Esophagus squamous epithelium (tissue), 5 donors: ENCODE data around the gene CACNA1B. TPM values are rescaled to one million over a fixed set of nuclear protein-coding genes. Genes with fewer than 3 reads are reported as not detected.

Experiments
- DNase-seq: peaks from one replicate; lab custom pipeline; 2025; lab: John Stamatoyannopoulos, UW
- H3K27ac ChIP-seq, 4 donors: fragments of 200-600 bp; sonication (generic); one replicate each; pipeline ENCODE4 v1.5.1; 2016 to 2019; ENCODE audit warnings: mild to moderate bottlenecking in 1 of 4
- H3K27me3 ChIP-seq, 4 donors: fragments of 200-600 bp; sonication (generic); 1 replicate in 3 of 4; 2 replicates in 1 of 4; pipeline versions ENCODE4 v1.5.1 to v1.6.0; 2017 to 2021; ENCODE audit warnings: antibody characterized with exemption in 1 of 4
- H3K36me3 ChIP-seq, 3 donors: fragments of 200-600 bp; sonication (generic); one replicate each; pipeline ENCODE4 v1.5.1; 2016 to 2019
- H3K4me1 ChIP-seq, 3 donors: fragments of 200-600 bp; sonication (generic); one replicate each; pipeline ENCODE4 v1.5.1; 2017 to 2019
- H3K4me3 ChIP-seq, 4 donors: fragments of 200-600 bp; sonication (generic); 1 replicate in 3 of 4; 2 replicates in 1 of 4; pipeline ENCODE4 v1.5.1; 2016 to 2019; ENCODE audit warnings: mild to moderate bottlenecking in 2 of 4, moderate library complexity in 1 of 4
- H3K9me3 ChIP-seq, 3 donors: fragments of 200-600 bp; sonication (generic); one replicate each; pipeline ENCODE4 v1.5.1; 2016 to 2019
- CTCF ChIP-seq, 6 experiments: fragments of 450-650 bp in 4 of 6; fragments of 200-600 bp in 2 of 6; sonication (generic) in 2 of 6; IDR thresholded peaks; one replicate each; pipeline ENCODE4 v1.5.1; 2016 to 2019; ENCODE audit warnings: antibody characterized with exemption in 6 of 6, mild to moderate bottlenecking in 4 of 6, moderate library complexity in 4 of 6
- POLR2A ChIP-seq, 4 donors: fragments of 450-650 bp; IDR thresholded peaks; one replicate each; pipeline ENCODE4 v1.6.1; 2017; ENCODE audit warnings: antibody characterized with exemption in 4 of 4, mild to moderate bottlenecking in 4 of 4, moderate library complexity in 3 of 4
- WGBS, 2 donors: methylation state at CpG; one replicate each; pipeline ENCODE4 v1.1.5; 2018; 5-methylcytosine and 5-hydroxymethylcytosine counted together
- intact Hi-C: fragments of 100-400 bp; cut with DNase I; formaldehyde crosslinking; loops from one replicate; pipeline ENCODE4 v1.15.0; 2022
- total RNA-seq, 4 donors: library from RNA; depleted of rRNA; stranded (reverse); fragments of >200 nt; gene quantifications; one replicate each; pipeline ENCODE4 v1.1.0, GENCODE V29; 2016
- donor health status: DM: yes; HTN: yes; CAD: no.

CACNA1B gene
- total RNA-seq, 4 donors from 2014 or later, result not detected

GRCh38 chr9:137918331-137919094 is 40.9 kb downstream of the CACNA1B start:
- no peak for TF ChIP-seq CTCF (IDR thresholded peaks at IDR 0.05)
- no peak for TF ChIP-seq POLR2A (IDR thresholded peaks at IDR 0.05)
- no peak for DNase-seq
- WGBS, 2 donors, result 44 to 63% methylated on average over 6 to 7 of the region's 9 CpGs

GRCh38 chr9:137919095-137919465 is 41.5 kb downstream of the CACNA1B start:
- TF ChIP-seq CTCF (IDR thresholded peaks at IDR 0.05), result no peak
- TF ChIP-seq POLR2A (IDR thresholded peaks at IDR 0.05), result no peak
- Histone ChIP-seq H3K4me1 (no peaks in the 10 kb centered on the region), H3K27me3 (peaks cover 0 to 45% (median 0%) of the 10 kb centered on the region in 4 donors), H3K9me3 (no peaks in the 10 kb centered on the region), H3K36me3 (no peaks in the 10 kb centered on the region), H3K4me3 (no peak overlapping the region), H3K27ac (no peak overlapping the region)
- intact Hi-C loops, result no loop called here
- DNase-seq, result no peak
- 62 to 91% methylated on average over 6 to 8 of the region's 9 CpGs for WGBS, 2 donors

More at GRCh38 chr9:137918331-137919094, 40.9 kb downstream of the CACNA1B start:
- Histone ChIP-seq H3K36me3 (no peaks in the 10 kb centered on the region), H3K9me3 (no peaks in the 10 kb centered on the region), H3K27ac (no peak overlapping the region), H3K27me3 (peaks cover 0 to 50% (median 0%) of the 10 kb centered on the region in 4 donors), H3K4me3 (no peak overlapping the region), H3K4me1 (no peaks in the 10 kb centered on the region)
- intact Hi-C loops, result no loop called here

GRCh38 chr9:137919649-137920141 is 42.1 kb downstream of the CACNA1B start:
- WGBS, 2 donors, result 61 to 81% methylated on average over 11 to 13 of the region's 15 CpGs
- Histone ChIP-seq H3K27me3 (peaks cover 0 to 39% (median 0%) of the 10 kb centered on the region in 4 donors), H3K4me1 (no peaks in the 10 kb centered on the region), H3K27ac (no peak overlapping the region), H3K36me3 (no peaks in the 10 kb centered on the region), H3K4me3 (no peak overlapping the region), H3K9me3 (no peaks in the 10 kb centered on the region)
- TF ChIP-seq CTCF (IDR thresholded peaks at IDR 0.05) (no peak), POLR2A (IDR thresholded peaks at IDR 0.05) (no peak)
- intact Hi-C loops, result no loop called here
- DNase-seq, result no peak

GRCh38 chr9:137920753-137921152 is 43.2 kb downstream of the CACNA1B start:
- H3K36me3 ChIP-seq, result no peaks in the 10 kb centered on the region
- H3K27ac ChIP-seq, result no peak overlapping the region
- H3K9me3 ChIP-seq, result no peaks in the 10 kb centered on the region
- WGBS, 2 donors, result 73 to 86% methylated on average over 4 of the region's 4 CpGs
- no peaks in the 10 kb centered on the region for H3K4me1 ChIP-seq
- no peak overlapping the region for H3K4me3 ChIP-seq
- intact Hi-C loops, result no loop called here
- no peak for DNase-seq
- TF ChIP-seq POLR2A (IDR thresholded peaks at IDR 0.05) (no peak), CTCF (IDR thresholded peaks at IDR 0.05) (no peak)
- H3K27me3 ChIP-seq, result peaks cover 0 to 38% (median 0%) of the 10 kb centered on the region in 4 donors

- intact Hi-C loops, result no loop called here
- 33 to 34% methylated on average over 2 of the region's 2 CpGs for WGBS, 2 donors
- Histone ChIP-seq H3K27ac (no peak overlapping the region), H3K36me3 (no peaks in the 10 kb centered on the region), H3K4me1 (no peaks in the 10 kb centered on the region), H3K4me3 (no peak overlapping the region), H3K27me3 (peaks cover 0 to 6% (median 0%) of the 10 kb centered on the region in 4 donors), H3K9me3 (peaks cover 0 to 11% (median 0%) of the 10 kb centered on the region in 3 donors)
- DNase-seq, result no peak
- no peak for TF ChIP-seq CTCF (IDR thresholded peaks at IDR 0.05)
- no peak for TF ChIP-seq POLR2A (IDR thresholded peaks at IDR 0.05)
Measured at GRCh38 chr9:137924169-137924568, 46.6 kb downstream of the CACNA1B start.
